H9 (cell line): ENCODE measurements around the gene GRAP2. TPM values are rescaled to one million over a fixed set of nuclear protein-coding genes. Genes with fewer than 3 reads are reported as not detected.

Experiments
- DNase-seq: peaks from one replicate; pipeline ENCODE4 v3.0.0-alpha.2; 2017
- H2AFZ ChIP-seq: one replicate; pipeline ENCODE4 v1.6.1; 2013; ENCODE audit warnings: mild to moderate bottlenecking, low read length, control low read depth, moderate library complexity
- H2AK5ac ChIP-seq: 2 replicates; pipeline ENCODE4 v1.6.1; 2013; ENCODE audit warnings: low read length, control low read depth, mixed read lengths; ENCODE audit not compliant: insufficient read length
- H2BK120ac ChIP-seq: one replicate; pipeline ENCODE4 v1.6.1; 2013; ENCODE audit warnings: low read depth, mild to moderate bottlenecking, low read length, control low read depth, inconsistent platforms; ENCODE audit not compliant: poor library complexity, severe bottlenecking
- H2BK12ac ChIP-seq: 2 replicates; pipeline ENCODE4 v1.6.1; 2013; ENCODE audit warnings: low read length, control low read depth, mixed read lengths, low read depth; ENCODE audit not compliant: insufficient read length
- H2BK15ac ChIP-seq: 2 replicates; pipeline ENCODE4 v1.6.1; 2013; ENCODE audit warnings: low read depth, low read length, control low read depth
- H2BK20ac ChIP-seq: one replicate; pipeline ENCODE4 v1.6.1; 2013; ENCODE audit warnings: low read depth, mild to moderate bottlenecking, low read length, control low read depth, inconsistent platforms; ENCODE audit not compliant: poor library complexity, severe bottlenecking
- H2BK5ac ChIP-seq: 2 replicates; pipeline ENCODE4 v1.6.1; 2013; ENCODE audit warnings: low read length, control low read depth, mixed read lengths; ENCODE audit not compliant: insufficient read length
- H3K14ac ChIP-seq: 2 replicates; pipeline ENCODE4 v1.6.1; 2013; ENCODE audit warnings: low read length, control low read depth; ENCODE audit not compliant: insufficient read depth
- H3K18ac ChIP-seq: 2 replicates; pipeline ENCODE4 v1.6.1; 2013; ENCODE audit warnings: low read depth, mild to moderate bottlenecking, mixed read lengths, low read length, control low read depth; ENCODE audit not compliant: insufficient read length
- H3K23ac ChIP-seq: 2 replicates; pipeline ENCODE4 v1.6.1; 2013; ENCODE audit warnings: low read length, control low read depth, mixed read lengths, low read depth; ENCODE audit not compliant: insufficient read length
- H3K23me2 ChIP-seq: 2 replicates; pipeline ENCODE4 v1.6.1; 2013; ENCODE audit warnings: low read depth, mild to moderate bottlenecking, mixed read lengths, low read length, control low read depth; ENCODE audit not compliant: insufficient read length, poor library complexity, severe bottlenecking
- H3K27ac ChIP-seq: 2 replicates; pipeline ENCODE4 v1.5.1; 2013; ENCODE audit warnings: low read length, control low read depth, mixed read lengths, low read depth; ENCODE audit not compliant: insufficient read length
- H3K27me3 ChIP-seq: 2 replicates; pipeline ENCODE4 v1.6.1; 2013; ENCODE audit warnings: low read length, control low read depth, inconsistent platforms; ENCODE audit not compliant: insufficient read depth
- H3K4ac ChIP-seq: 2 replicates; pipeline ENCODE4 v1.6.1; 2013; ENCODE audit warnings: low read depth, mild to moderate bottlenecking, control low read depth, inconsistent platforms, low read length, moderate library complexity
- H3K4me1 ChIP-seq: 2 replicates; pipeline ENCODE4 v1.6.1; 2013; ENCODE audit warnings: low read length, control low read depth, inconsistent platforms; ENCODE audit not compliant: insufficient read depth
- H3K4me2 ChIP-seq: 2 replicates; pipeline ENCODE4 v1.6.1; 2013; ENCODE audit warnings: low read length, control low read depth, mixed read lengths; ENCODE audit not compliant: insufficient read length, insufficient read depth
- H3K56ac ChIP-seq: 2 replicates; pipeline ENCODE4 v1.6.1; 2013; ENCODE audit warnings: low read depth, mild to moderate bottlenecking, mixed read lengths, low read length, control low read depth; ENCODE audit not compliant: insufficient read length
- H3K79me1 ChIP-seq: 2 replicates; pipeline ENCODE4 v1.6.1; 2013; ENCODE audit warnings: low read depth, mild to moderate bottlenecking, moderate library complexity, low read length, control low read depth, inconsistent platforms; ENCODE audit not compliant: insufficient read depth, poor library complexity, severe bottlenecking
- H3K79me2 ChIP-seq: 2 replicates; pipeline ENCODE4 v1.6.1; 2013; ENCODE audit warnings: low read length, control low read depth, inconsistent platforms; ENCODE audit not compliant: insufficient read depth
- H3K9ac ChIP-seq: 2 replicates; pipeline ENCODE4 v1.6.1; 2013; ENCODE audit warnings: low read length, control low read depth, mixed read lengths; ENCODE audit not compliant: insufficient read length; ENCODE audit errors: extremely low read depth
- H3K9me3 ChIP-seq: one replicate; pipeline ENCODE4 v1.6.1; 2013; ENCODE audit warnings: low read depth, low read length, inconsistent platforms; ENCODE audit not compliant: control insufficient read depth
- H3T11ph ChIP-seq: one replicate; pipeline ENCODE4 v1.6.1; 2013; ENCODE audit warnings: mild to moderate bottlenecking, low read length, control low read depth, inconsistent platforms
- H4K20me1 ChIP-seq: one replicate; pipeline ENCODE4 v1.6.1; 2013; ENCODE audit not compliant: control insufficient read depth, insufficient read length, insufficient read depth
- H4K5ac ChIP-seq: 2 replicates; pipeline ENCODE4 v1.6.1; 2013; ENCODE audit warnings: low read depth, mild to moderate bottlenecking, mixed read lengths, low read length, control low read depth; ENCODE audit not compliant: insufficient read length
- H4K8ac ChIP-seq: replicated peaks from 2 replicates; pipeline ENCODE4 v1.6.1; 2013; ENCODE audit warnings: low read length, control low read depth, mixed read lengths, low read depth; ENCODE audit not compliant: insufficient read length
- H4K91ac ChIP-seq: 2 replicates; pipeline ENCODE4 v1.6.1; 2013; ENCODE audit warnings: low read depth, mild to moderate bottlenecking, moderate library complexity, mixed read lengths, low read length, control low read depth; ENCODE audit not compliant: insufficient read length
- H3K27ac Mint-ChIP-seq, 3 experiments: 2 replicates in 2 of 3; 3 replicates in 1 of 3; pipeline ENCODE4 v1.8.0; 2020 to 2021; ENCODE audit warnings: mixed read lengths in 3 of 3, mild to moderate bottlenecking in 1 of 3, moderate library complexity in 1 of 3
- H3K27me3 Mint-ChIP-seq: 2 replicates; pipeline ENCODE4 v1.8.0; 2021; ENCODE audit warnings: low read depth, mild to moderate bottlenecking, moderate library complexity, mixed read lengths
- H3K36me3 Mint-ChIP-seq, 3 experiments: 2 replicates in 2 of 3; 3 replicates in 1 of 3; pipeline ENCODE4 v1.8.0; 2020 to 2021; ENCODE audit warnings: low read depth in 3 of 3, mixed read lengths in 3 of 3; ENCODE audit not compliant: insufficient read depth in 1 of 3
- H3K4me1 Mint-ChIP-seq, 2 experiments: 2 replicates each; pipeline ENCODE4 v1.8.0; 2020; ENCODE audit warnings: mixed read lengths in 2 of 2
- H3K4me3 Mint-ChIP-seq, 2 experiments: 2 replicates in 1 of 2; 3 replicates in 1 of 2; pipeline ENCODE4 v1.8.0; 2020 to 2021; ENCODE audit warnings: mild to moderate bottlenecking in 2 of 2, mixed read lengths in 2 of 2, moderate library complexity in 1 of 2
- H3K9me3 Mint-ChIP-seq, 2 experiments: 2 replicates in 1 of 2; 3 replicates in 1 of 2; pipeline ENCODE4 v1.8.0; 2020; ENCODE audit warnings: mild to moderate bottlenecking in 2 of 2, mixed read lengths in 2 of 2, moderate library complexity in 1 of 2
- WGBS: extraction: QIAGEN DNeasy Blood & Tissue Kit; methylation state at CpG from one replicate; pipeline ENCODE4 v1.1.7; 2013; ENCODE audit warnings: missing lambda C conversion rate, low lambda C conversion rate, mixed read lengths; ENCODE audit not compliant: insufficient read length; ENCODE audit errors: extremely low coverage; 5-methylcytosine and 5-hydroxymethylcytosine counted together
- total RNA-seq: library from RNA; stranded (reverse); gene quantifications from 2 replicates; pipeline ENCODE4 v1.2.1, GENCODE V29; 2021
- TF ChIP-seq, protein P1 (sequence below): fragments of 200-600 bp; sonication (generic); conservative IDR thresholded peaks from 3 replicates; pipeline ENCODE4 v1.8.0; 2021; ENCODE audit warnings: antibody characterized with exemption, mild to moderate bottlenecking

The GRAP2 gene
- total RNA-seq, 1 experiment from 2014 or later: not detected

DNA sequence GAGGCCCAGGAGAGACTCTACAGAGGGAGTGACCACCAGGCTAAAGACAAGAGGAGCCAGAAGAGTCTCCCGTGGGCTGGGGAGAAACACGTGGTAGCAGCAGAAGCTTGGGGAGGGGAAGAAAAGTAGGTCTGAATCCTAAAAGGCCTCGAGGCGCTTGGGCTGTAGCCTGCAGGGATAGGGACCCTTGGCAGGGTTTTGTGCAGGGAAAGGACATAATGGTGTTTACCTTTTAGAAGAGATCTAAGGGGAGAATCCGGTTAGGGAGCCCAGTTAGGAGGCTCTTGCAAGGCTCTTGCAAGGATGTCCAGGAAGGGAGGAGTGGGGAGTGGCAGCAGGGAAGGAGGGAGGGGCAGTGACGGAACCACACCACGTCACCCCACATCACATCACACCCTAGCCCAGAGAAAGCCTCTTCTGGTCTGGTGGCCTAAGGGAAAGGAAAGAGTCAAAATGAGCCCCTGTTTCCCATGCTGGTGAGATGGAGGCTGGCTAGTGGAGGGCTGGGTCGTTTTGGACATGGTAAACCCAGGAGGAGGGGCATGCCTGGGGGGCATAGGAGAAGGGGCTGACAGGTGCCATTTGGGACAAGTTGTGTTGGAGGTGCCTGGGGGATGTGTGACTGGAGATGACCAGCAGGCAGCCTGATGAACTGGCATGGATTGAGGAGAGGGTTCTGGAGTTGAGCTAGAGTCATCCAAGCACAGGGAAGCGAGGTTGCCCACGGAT lies 87.7 kb downstream of the GRAP2 start:
- Histone ChIP-seq H3K4me1 (no peaks in the 10 kb centered on the region), H3K23me2 (no peaks in the 10 kb centered on the region), H3K9ac (no peak overlapping the region), H3K9me3 (no peaks in the 10 kb centered on the region), H2BK12ac (no peak overlapping the region), H2BK15ac (no peak overlapping the region), H3K79me2 (no peaks in the 10 kb centered on the region), H4K8ac (no peak overlapping the region), H3T11ph (no peak overlapping the region), H2AFZ (no peak overlapping the region), H3K27me3 (no peaks in the 10 kb centered on the region), H3K18ac (no peak overlapping the region), H3K79me1 (no peaks in the 10 kb centered on the region), H3K56ac (no peak overlapping the region), H3K4me2 (no peak overlapping the region), H3K4ac (no peak overlapping the region), H3K14ac (no peak overlapping the region; the same call in 1 of the 2 replicates), H2BK20ac (no peak overlapping the region), H3K23ac (no peak overlapping the region), H2BK5ac (no peak overlapping the region), H2AK5ac (no peak overlapping the region), H4K5ac (no peak overlapping the region), H4K20me1 (no peaks in the 10 kb centered on the region), H2BK120ac (no peak overlapping the region), H4K91ac (no peak overlapping the region), H3K27ac (no peak overlapping the region)
- Mint-ChIP-seq H3K27me3 (peaks cover 90% of the 10 kb centered on the region), H3K4me1 (peaks cover 6 to 12% of the 10 kb centered on the region in 2 experiments; a peak in 3 of 4 replicates), H3K9me3 (no peaks in the 10 kb centered on the region), H3K36me3 (no peaks in the 10 kb centered on the region), H3K4me3 (no peak overlapping the region), H3K27ac (no peak overlapping the region)
- DNase-seq: no peak
- TF ChIP-seq, protein P1, sequence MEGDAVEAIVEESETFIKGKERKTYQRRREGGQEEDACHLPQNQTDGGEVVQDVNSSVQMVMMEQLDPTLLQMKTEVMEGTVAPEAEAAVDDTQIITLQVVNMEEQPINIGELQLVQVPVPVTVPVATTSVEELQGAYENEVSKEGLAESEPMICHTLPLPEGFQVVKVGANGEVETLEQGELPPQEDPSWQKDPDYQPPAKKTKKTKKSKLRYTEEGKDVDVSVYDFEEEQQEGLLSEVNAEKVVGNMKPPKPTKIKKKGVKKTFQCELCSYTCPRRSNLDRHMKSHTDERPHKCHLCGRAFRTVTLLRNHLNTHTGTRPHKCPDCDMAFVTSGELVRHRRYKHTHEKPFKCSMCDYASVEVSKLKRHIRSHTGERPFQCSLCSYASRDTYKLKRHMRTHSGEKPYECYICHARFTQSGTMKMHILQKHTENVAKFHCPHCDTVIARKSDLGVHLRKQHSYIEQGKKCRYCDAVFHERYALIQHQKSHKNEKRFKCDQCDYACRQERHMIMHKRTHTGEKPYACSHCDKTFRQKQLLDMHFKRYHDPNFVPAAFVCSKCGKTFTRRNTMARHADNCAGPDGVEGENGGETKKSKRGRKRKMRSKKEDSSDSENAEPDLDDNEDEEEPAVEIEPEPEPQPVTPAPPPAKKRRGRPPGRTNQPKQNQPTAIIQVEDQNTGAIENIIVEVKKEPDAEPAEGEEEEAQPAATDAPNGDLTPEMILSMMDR: no peak
- WGBS: no CpG with 5 or more reads among the region's 10 CpGs
